ENCODE measurements around the gene SUSD3.

Gene SUSD3

DNA sequence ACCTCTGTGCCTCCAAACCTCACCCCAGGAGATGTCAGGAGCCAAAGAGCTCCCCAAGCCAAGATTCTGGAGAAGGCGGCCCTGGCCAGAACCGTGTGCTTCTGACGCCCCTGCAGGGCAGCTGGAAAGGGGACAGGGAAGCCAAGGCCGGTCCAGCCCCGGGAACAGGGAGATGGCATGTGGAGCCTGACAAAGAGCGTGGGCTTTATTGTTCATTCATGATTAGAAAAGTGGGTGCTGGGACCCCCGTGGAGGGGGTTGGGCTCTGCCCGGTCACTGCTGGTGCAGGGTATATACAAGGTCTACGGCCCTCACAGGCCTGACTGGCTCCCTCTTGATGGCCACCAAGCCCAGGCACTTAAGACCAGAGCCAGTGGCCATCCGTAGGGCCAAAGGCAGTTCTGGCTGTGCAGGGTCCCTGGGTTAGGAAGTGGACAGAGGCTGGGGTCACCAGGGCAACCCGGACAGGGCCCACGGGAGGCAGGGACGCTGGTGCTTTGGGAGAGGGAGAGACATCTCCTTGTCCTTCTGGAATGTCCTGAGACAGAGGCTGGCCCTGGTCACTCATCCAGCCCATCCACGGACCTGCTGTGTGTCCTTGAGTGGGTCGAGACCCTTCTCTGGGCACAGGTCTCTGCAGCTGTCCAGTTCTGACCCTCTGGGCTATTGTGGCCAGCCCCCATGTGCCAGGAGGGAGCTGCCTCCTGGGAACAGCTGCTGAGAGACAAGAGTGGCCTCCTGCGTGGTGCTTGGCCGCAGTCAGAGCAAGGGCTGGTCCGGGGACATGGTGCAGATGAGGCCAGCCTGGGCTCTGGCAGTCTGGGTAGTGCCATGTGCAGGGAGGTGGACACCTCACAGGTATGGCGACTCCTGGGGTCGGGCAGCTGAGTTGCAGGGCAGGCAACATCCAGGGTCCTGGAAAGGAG, 63.1 kb downstream of the SUSD3 start:
- peak overlapping the region in 1 of 2 donors; percentile 51 for H3K4me3 Mint-ChIP-seq

GRCh38 chr9:93122721-93123221, 64.3 kb downstream of the SUSD3 start:
- Mint-ChIP-seq H3K9me3 (no peaks in the 10 kb centered on the region), H3K27ac (peak overlapping the region in 1 of 2 donors; percentile 97), H3K27me3 (no peaks in the 10 kb centered on the region), H3K4me1 (ENCODE audit: low read depth in 2 of 2) (peaks cover 34 to 57% of the 10 kb centered on the region in 2 donors), H3K4me3 (peak overlapping the region in 1 of 2 donors; percentile 40), H3K36me3 (ENCODE audit: insufficient read depth) (peaks cover 99% of the 10 kb centered on the region)
- no peak for ATAC-seq (replicated peaks)
- DNase-seq: no peak

More for the DNA sequence above, 63.1 kb downstream of the SUSD3 start:
- no peaks in the 10 kb centered on the region for H3K27me3 Mint-ChIP-seq
- no peaks in the 10 kb centered on the region for H3K9me3 Mint-ChIP-seq
- peaks cover 29 to 47% of the 10 kb centered on the region in 2 donors for H3K4me1 Mint-ChIP-seq (ENCODE audit: low read depth in 2 of 2)
- peaks cover 97% of the 10 kb centered on the region for H3K36me3 Mint-ChIP-seq (ENCODE audit: insufficient read depth)
- ATAC-seq (replicated peaks) (no peak), DNase-seq (no peak)
- peak overlapping the region; percentile 82 to 97 for H3K27ac Mint-ChIP-seq

GRCh38 chr9:93123561-93124283, 65.2 kb downstream of the SUSD3 start:
- ATAC-seq (replicated peaks) (no peak), DNase-seq (no peak)
- Mint-ChIP-seq H3K27me3 (no peaks in the 10 kb centered on the region), H3K36me3 (ENCODE audit: insufficient read depth) (peaks cover 99% of the 10 kb centered on the region), H3K4me1 (ENCODE audit: low read depth in 2 of 2) (peaks cover 39 to 63% of the 10 kb centered on the region in 2 donors), H3K4me3 (peak overlapping the region in 1 of 2 donors; percentile 75), H3K9me3 (no peaks in the 10 kb centered on the region), H3K27ac (peak overlapping the region; percentile 62 to 97)

DNA sequence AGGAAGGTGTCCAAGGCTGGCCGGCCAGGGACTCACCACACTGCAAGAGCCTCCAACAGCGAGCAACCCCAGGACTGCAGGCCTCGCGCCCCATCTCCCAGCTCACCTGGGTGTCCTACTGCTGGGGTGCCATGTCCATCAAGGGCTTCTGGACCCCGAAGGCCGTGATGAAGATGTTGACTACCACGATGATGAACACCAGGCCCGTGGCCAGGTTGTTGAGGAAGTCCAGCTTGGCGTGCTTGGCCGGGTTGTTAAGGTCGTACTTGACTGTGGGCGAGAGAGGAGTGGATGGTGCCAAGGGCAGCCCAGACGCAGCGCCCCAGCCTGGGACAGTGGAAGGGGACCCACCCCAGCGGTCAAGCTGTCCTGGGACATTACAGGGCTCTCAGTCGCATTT, 66.3 kb downstream of the SUSD3 start:
- Mint-ChIP-seq H3K27me3 (no peaks in the 10 kb centered on the region), H3K4me1 (ENCODE audit: low read depth in 2 of 2) (peaks cover 36 to 61% of the 10 kb centered on the region in 2 donors)

GRCh38 chr9:93125331-93125894, 66.9 kb downstream of the SUSD3 start:
- Mint-ChIP-seq H3K4me1 (ENCODE audit: low read depth in 2 of 2) (peaks cover 30 to 58% of the 10 kb centered on the region in 2 donors), H3K9me3 (no peaks in the 10 kb centered on the region), H3K27me3 (no peaks in the 10 kb centered on the region), H3K4me3 (peak overlapping the region; percentile 75 to 80), H3K27ac (peak overlapping the region; percentile 97), H3K36me3 (ENCODE audit: insufficient read depth) (peaks cover 99% of the 10 kb centered on the region)
- DNase-seq (no peak), ATAC-seq (replicated peaks) (no peak)

More for the DNA sequence above, 66.3 kb downstream of the SUSD3 start:
- Mint-ChIP-seq H3K36me3 (ENCODE audit: insufficient read depth) (peaks cover 99% of the 10 kb centered on the region), H3K27ac (peak overlapping the region; percentile 62 to 97), H3K4me3 (peak overlapping the region; percentile 18 to 75), H3K9me3 (no peaks in the 10 kb centered on the region)
- no peak for DNase-seq
- no peak for ATAC-seq (replicated peaks)

DNA sequence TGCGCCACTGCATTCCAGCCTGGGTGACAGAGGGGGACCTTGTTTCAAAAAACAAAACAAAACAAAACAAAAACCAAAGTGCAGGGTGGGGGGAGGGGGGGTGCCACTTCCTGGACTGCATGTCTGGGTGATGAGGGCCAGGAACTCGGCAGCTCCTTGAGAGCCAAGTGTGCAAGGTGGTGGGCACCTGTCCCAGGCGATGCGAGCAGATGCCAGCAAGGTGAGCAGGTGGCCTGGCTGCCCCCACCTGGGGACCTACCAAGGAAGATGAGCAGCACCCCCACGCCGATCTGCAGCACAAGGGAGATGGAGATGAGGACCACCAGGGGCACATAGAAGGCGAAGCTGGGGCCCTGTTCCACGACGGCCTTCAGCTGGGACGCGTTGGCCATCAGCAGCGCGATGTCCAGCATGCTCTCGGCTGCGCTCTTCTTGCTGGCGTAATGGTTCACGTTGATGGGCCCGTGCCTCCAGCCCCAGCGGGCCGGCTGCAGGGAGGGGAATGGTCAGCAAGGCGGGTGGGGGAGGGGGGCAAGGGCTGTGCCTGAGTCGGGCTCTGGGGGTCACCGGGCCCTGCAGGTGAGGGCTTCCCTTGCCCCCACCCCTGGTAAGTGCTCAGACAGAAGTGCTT, 67.8 kb downstream of the SUSD3 start:
- peak overlapping the region; percentile 97 for H3K27ac Mint-ChIP-seq
- H3K9me3 Mint-ChIP-seq: no peaks in the 10 kb centered on the region
- peaks cover 32 to 60% of the 10 kb centered on the region in 2 donors for H3K4me1 Mint-ChIP-seq (ENCODE audit: low read depth in 2 of 2)
- peaks cover 99% of the 10 kb centered on the region for H3K36me3 Mint-ChIP-seq (ENCODE audit: insufficient read depth)
- ATAC-seq (replicated peaks): peak; percentile 55
- DNase-seq: peak in 1 of 3 experiments; percentile 35
- no peaks in the 10 kb centered on the region for H3K27me3 Mint-ChIP-seq
- H3K4me3 Mint-ChIP-seq: peak overlapping the region; percentile 75 to 80

DNA sequence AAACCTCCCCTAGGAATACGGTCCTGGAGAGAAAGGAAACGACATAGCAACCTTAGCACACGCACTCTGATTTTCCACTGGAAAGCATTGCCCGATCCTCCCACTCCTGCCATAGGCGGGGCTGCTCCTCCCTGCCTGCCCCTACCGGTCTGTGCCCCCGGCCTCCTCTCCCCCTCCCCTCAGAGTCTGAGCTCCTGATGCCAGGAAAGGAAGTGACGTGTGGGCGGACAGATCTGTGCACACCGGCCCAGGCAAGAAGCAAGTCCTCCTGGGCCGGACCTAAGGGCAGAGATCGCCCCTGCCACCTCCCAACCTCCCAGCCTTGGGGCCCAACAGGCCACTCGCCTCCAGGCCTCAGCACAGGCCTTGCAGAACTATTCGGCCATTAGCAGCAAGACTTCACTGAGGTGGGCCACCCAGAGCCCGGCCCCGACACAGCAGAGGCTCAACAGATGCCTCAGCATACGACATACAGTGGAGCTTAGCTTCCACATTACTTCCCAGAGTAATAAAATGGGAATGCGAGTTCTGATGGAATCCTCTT, 68.4 kb downstream of the SUSD3 start:
- Mint-ChIP-seq H3K36me3 (ENCODE audit: insufficient read depth) (peaks cover 99% of the 10 kb centered on the region), H3K27ac (peak overlapping the region; percentile 97), H3K9me3 (no peaks in the 10 kb centered on the region), H3K4me1 (ENCODE audit: low read depth in 2 of 2) (peaks cover 39 to 60% of the 10 kb centered on the region in 2 donors), H3K4me3 (peak overlapping the region; percentile 75 to 80), H3K27me3 (no peaks in the 10 kb centered on the region)
- DNase-seq (no peak), ATAC-seq (replicated peaks) (no peak)

GRCh38 chr9:93127395-93127911, 69.0 kb downstream of the SUSD3 start:
- no peaks in the 10 kb centered on the region for H3K9me3 Mint-ChIP-seq
- ATAC-seq (replicated peaks) (no peak), DNase-seq (no peak)
- peaks cover 43 to 66% of the 10 kb centered on the region in 2 donors for H3K4me1 Mint-ChIP-seq (ENCODE audit: low read depth in 2 of 2)
- no peaks in the 10 kb centered on the region for H3K27me3 Mint-ChIP-seq
- peak overlapping the region; percentile 97 for H3K27ac Mint-ChIP-seq
- peak overlapping the region; percentile 52 to 75 for H3K4me3 Mint-ChIP-seq
- H3K36me3 Mint-ChIP-seq (ENCODE audit: insufficient read depth): peaks cover 99% of the 10 kb centered on the region

DNA sequence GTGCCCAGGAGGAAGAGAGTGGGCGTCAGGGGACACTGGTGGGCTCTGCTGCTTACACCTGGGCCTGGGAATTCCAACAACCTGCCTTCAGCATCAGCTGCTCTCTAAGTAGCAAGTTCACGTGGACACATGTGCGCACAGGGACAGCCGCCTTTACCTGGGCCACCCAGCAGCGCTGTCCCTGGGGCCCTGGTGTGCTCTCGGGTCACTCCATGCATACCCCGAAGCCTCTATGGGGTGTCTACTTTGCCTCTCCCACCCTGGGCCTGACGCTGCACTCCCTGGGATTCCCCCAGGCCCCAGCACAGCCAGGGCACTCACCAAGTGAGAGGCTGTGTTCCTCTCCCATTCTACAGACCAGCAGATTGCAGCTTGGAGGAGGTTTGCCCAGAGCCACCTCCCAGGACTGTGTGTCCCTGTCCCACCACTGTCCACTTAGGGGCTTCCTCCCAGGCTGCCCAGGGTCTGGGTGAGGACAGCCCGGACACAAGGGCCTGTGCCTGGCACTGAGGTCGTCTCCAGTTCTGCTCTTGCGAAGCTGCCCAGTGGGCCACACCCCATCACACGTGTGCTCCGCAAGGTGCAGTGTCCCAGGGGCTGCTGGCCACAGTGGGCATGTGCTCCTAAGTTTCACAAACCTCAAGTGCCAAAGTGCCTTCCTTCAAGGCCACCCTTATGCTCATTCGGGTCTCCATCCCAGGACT, 69.7 kb downstream of the SUSD3 start:
- Mint-ChIP-seq H3K4me1 (ENCODE audit: low read depth in 2 of 2) (peaks cover 48 to 73% of the 10 kb centered on the region in 2 donors), H3K27ac (peak overlapping the region; percentile 97), H3K27me3 (no peaks in the 10 kb centered on the region), H3K9me3 (no peaks in the 10 kb centered on the region), H3K36me3 (ENCODE audit: insufficient read depth) (peaks cover 99% of the 10 kb centered on the region), H3K4me3 (peak overlapping the region in 1 of 2 donors; percentile 36)
- ATAC-seq (replicated peaks) (no peak), DNase-seq (no peak)

DNA sequence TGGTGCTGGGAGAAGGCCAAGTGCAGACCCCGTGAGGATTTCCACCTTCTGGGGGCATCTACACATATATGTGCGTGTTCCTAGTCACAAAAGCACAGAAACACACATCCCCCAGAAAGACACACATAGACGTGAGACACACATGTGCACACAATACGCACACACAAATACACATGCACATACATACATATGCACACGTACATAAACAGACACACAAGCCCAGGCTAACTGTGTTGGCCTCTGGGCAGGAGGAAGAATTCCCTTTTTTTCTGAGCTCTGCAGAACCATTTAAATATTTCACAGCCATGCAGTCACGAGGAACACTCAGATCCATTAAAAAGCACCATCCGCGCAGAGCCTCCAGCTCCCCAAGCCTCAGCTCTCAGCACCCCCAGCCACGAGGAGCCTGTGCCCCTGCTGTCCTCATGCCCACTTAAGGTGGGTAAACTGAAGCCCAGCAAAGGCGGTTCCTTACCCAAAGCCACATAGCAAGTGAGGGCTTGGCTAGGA, 70.3 kb downstream of the SUSD3 start:
- no peak for DNase-seq
- H3K27me3 Mint-ChIP-seq: no peaks in the 10 kb centered on the region
- H3K4me3 Mint-ChIP-seq: peak overlapping the region in 1 of 2 donors; percentile 36
- H3K4me1 Mint-ChIP-seq (ENCODE audit: low read depth in 2 of 2): peaks cover 51 to 75% of the 10 kb centered on the region in 2 donors
- no peaks in the 10 kb centered on the region for H3K9me3 Mint-ChIP-seq
- ATAC-seq (replicated peaks): no peak
- H3K36me3 Mint-ChIP-seq (ENCODE audit: insufficient read depth): peaks cover 99% of the 10 kb centered on the region
- peak overlapping the region; percentile 97 for H3K27ac Mint-ChIP-seq

- DNase-seq: no peak
Measured at GRCh38 chr9:93129286-93129685, 70.8 kb downstream of the SUSD3 start.

More at GRCh38 chr9:93129286-93129685, 70.8 kb downstream of the SUSD3 start:
- Mint-ChIP-seq H3K27me3 (no peaks in the 10 kb centered on the region), H3K9me3 (no peaks in the 10 kb centered on the region), H3K4me1 (ENCODE audit: low read depth in 2 of 2) (peaks cover 51 to 74% of the 10 kb centered on the region in 2 donors), H3K4me3 (peak overlapping the region; percentile 3 to 13), H3K27ac (peak overlapping the region; percentile 19 to 97), H3K36me3 (ENCODE audit: insufficient read depth) (peaks cover 99% of the 10 kb centered on the region)
- ATAC-seq (replicated peaks): no peak
